ENCODE measurements around the gene NLRC5. TPM values are rescaled to one million over a fixed set of nuclear protein-coding genes. Genes with fewer than 3 reads are reported as not detected.

Gene NLRC5
- total RNA-seq, 2 experiments from 2014 or later, result 142 to 151 TPM

- H3K9me3 Mint-ChIP-seq, result no peaks in the 10 kb centered on the region
- DNase-seq, result no peak
- peak overlapping the region; percentile 8 for H3K4me3 Mint-ChIP-seq
- H3K27me3 Mint-ChIP-seq, result no peaks in the 10 kb centered on the region
- H3K4me1 Mint-ChIP-seq, result peaks cover 82% of the 10 kb centered on the region
- peaks cover 53% of the 10 kb centered on the region for H3K36me3 Mint-ChIP-seq
- peak overlapping the region; percentile 91 for H3K27ac Mint-ChIP-seq
Observed at GRCh38 chr16:57009643-57010170, 20.4 kb downstream of the NLRC5 start.

- Mint-ChIP-seq H3K9me3 (no peaks in the 10 kb centered on the region), H3K27me3 (no peaks in the 10 kb centered on the region), H3K4me3 (no peak overlapping the region), H3K4me1 (peaks cover 77% of the 10 kb centered on the region), H3K36me3 (peaks cover 51% of the 10 kb centered on the region), H3K27ac (peak overlapping the region; percentile 74)
- DNase-seq, result no peak
Observed at GRCh38 chr16:57012353-57012752, 23.0 kb downstream of the NLRC5 start.

- DNase-seq, result no peak
- peaks cover 60% of the 10 kb centered on the region for H3K36me3 Mint-ChIP-seq
- peaks cover 73% of the 10 kb centered on the region for H3K4me1 Mint-ChIP-seq
- no peaks in the 10 kb centered on the region for H3K27me3 Mint-ChIP-seq
- peak overlapping the region; percentile 98 for H3K27ac Mint-ChIP-seq
- no peaks in the 10 kb centered on the region for H3K9me3 Mint-ChIP-seq
- peak overlapping the region; percentile 40 for H3K4me3 Mint-ChIP-seq
Observed at GRCh38 chr16:57013229-57013628, 23.9 kb downstream of the NLRC5 start.

GRCh38 chr16:57013902-57014301 lies 24.5 kb downstream of the NLRC5 start:
- DNase-seq, result no peak

GRCh38 chr16:57016301-57016700 lies 26.9 kb downstream of the NLRC5 start:
- H3K27ac Mint-ChIP-seq, result peak overlapping the region; percentile 91
- H3K36me3 Mint-ChIP-seq, result peaks cover 66% of the 10 kb centered on the region
- H3K4me1 Mint-ChIP-seq, result peaks cover 64% of the 10 kb centered on the region
- H3K9me3 Mint-ChIP-seq, result no peaks in the 10 kb centered on the region
- H3K4me3 Mint-ChIP-seq, result no peak overlapping the region
- H3K27me3 Mint-ChIP-seq, result no peaks in the 10 kb centered on the region
- DNase-seq, result no peak

More at GRCh38 chr16:57013902-57014301, 24.5 kb downstream of the NLRC5 start:
- Mint-ChIP-seq H3K27ac (peak overlapping the region; percentile 98), H3K4me3 (peak overlapping the region; percentile 40), H3K36me3 (peaks cover 62% of the 10 kb centered on the region), H3K9me3 (no peaks in the 10 kb centered on the region), H3K4me1 (peaks cover 70% of the 10 kb centered on the region), H3K27me3 (no peaks in the 10 kb centered on the region)

GRCh38 chr16:57016831-57017230 lies 27.5 kb downstream of the NLRC5 start:
- no peak for DNase-seq
- Mint-ChIP-seq H3K4me3 (no peak overlapping the region), H3K36me3 (peaks cover 69% of the 10 kb centered on the region), H3K27ac (peak overlapping the region; percentile 91), H3K9me3 (no peaks in the 10 kb centered on the region), H3K4me1 (peaks cover 65% of the 10 kb centered on the region), H3K27me3 (no peaks in the 10 kb centered on the region)

GRCh38 chr16:57017251-57017650 lies 27.9 kb downstream of the NLRC5 start:
- H3K4me3 Mint-ChIP-seq, result no peak overlapping the region
- no peaks in the 10 kb centered on the region for H3K9me3 Mint-ChIP-seq
- no peaks in the 10 kb centered on the region for H3K27me3 Mint-ChIP-seq
- no peak for DNase-seq
- peaks cover 65% of the 10 kb centered on the region for H3K4me1 Mint-ChIP-seq
- peak overlapping the region; percentile 91 for H3K27ac Mint-ChIP-seq
- H3K36me3 Mint-ChIP-seq, result peaks cover 72% of the 10 kb centered on the region

GRCh38 chr16:57019746-57020145 lies 30.4 kb downstream of the NLRC5 start:
- Mint-ChIP-seq H3K4me3 (no peak overlapping the region), H3K27me3 (no peaks in the 10 kb centered on the region), H3K9me3 (no peaks in the 10 kb centered on the region), H3K36me3 (peaks cover 79% of the 10 kb centered on the region), H3K27ac (no peak overlapping the region), H3K4me1 (peaks cover 67% of the 10 kb centered on the region)
- no peak for DNase-seq

- H3K27ac Mint-ChIP-seq, result no peak overlapping the region
- H3K4me3 Mint-ChIP-seq, result no peak overlapping the region
- H3K36me3 Mint-ChIP-seq, result peaks cover 75% of the 10 kb centered on the region
- no peaks in the 10 kb centered on the region for H3K27me3 Mint-ChIP-seq
- H3K9me3 Mint-ChIP-seq, result no peaks in the 10 kb centered on the region
- H3K4me1 Mint-ChIP-seq, result peaks cover 67% of the 10 kb centered on the region
- DNase-seq, result no peak
Observed at GRCh38 chr16:57020651-57021050, 31.3 kb downstream of the NLRC5 start.

- Mint-ChIP-seq H3K9me3 (no peaks in the 10 kb centered on the region), H3K36me3 (peaks cover 77% of the 10 kb centered on the region), H3K27ac (peak overlapping the region; percentile 58), H3K4me1 (peaks cover 69% of the 10 kb centered on the region), H3K4me3 (no peak overlapping the region), H3K27me3 (no peaks in the 10 kb centered on the region)
- no peak for DNase-seq
Observed at GRCh38 chr16:57021757-57022156, 32.4 kb downstream of the NLRC5 start.

- H3K27me3 Mint-ChIP-seq, result no peaks in the 10 kb centered on the region
- peaks cover 71% of the 10 kb centered on the region for H3K4me1 Mint-ChIP-seq
- H3K27ac Mint-ChIP-seq, result peak overlapping the region; percentile 57
- H3K9me3 Mint-ChIP-seq, result no peaks in the 10 kb centered on the region
- H3K36me3 Mint-ChIP-seq, result peaks cover 77% of the 10 kb centered on the region
- peak overlapping the region; percentile 14 for H3K4me3 Mint-ChIP-seq
- DNase-seq, result peak; percentile 44
Observed at GRCh38 chr16:57022445-57022844, 33.1 kb downstream of the NLRC5 start.

GRCh38 chr16:57023541-57024249 lies 34.3 kb downstream of the NLRC5 start:
- H3K27ac Mint-ChIP-seq, result peak overlapping the region; percentile 65
- H3K4me3 Mint-ChIP-seq, result peak overlapping the region; percentile 15
- no peaks in the 10 kb centered on the region for H3K9me3 Mint-ChIP-seq
- H3K36me3 Mint-ChIP-seq, result peaks cover 77% of the 10 kb centered on the region
- H3K4me1 Mint-ChIP-seq, result peaks cover 80% of the 10 kb centered on the region
- peak; percentile 84 for DNase-seq
- no peaks in the 10 kb centered on the region for H3K27me3 Mint-ChIP-seq

- H3K27me3 Mint-ChIP-seq, result no peaks in the 10 kb centered on the region
- H3K9me3 Mint-ChIP-seq, result no peaks in the 10 kb centered on the region
- H3K36me3 Mint-ChIP-seq, result peaks cover 75% of the 10 kb centered on the region
Observed at GRCh38 chr16:57024894-57025680, 35.7 kb downstream of the NLRC5 start.

GRCh38 chr16:57025941-57026777 lies 36.8 kb downstream of the NLRC5 start:
- peak overlapping the region; percentile 56 for H3K27ac Mint-ChIP-seq
- DNase-seq, result no peak
- H3K36me3 Mint-ChIP-seq, result peaks cover 73% of the 10 kb centered on the region
- H3K9me3 Mint-ChIP-seq, result no peaks in the 10 kb centered on the region
- peaks cover 81% of the 10 kb centered on the region for H3K4me1 Mint-ChIP-seq
- no peaks in the 10 kb centered on the region for H3K27me3 Mint-ChIP-seq
- no peak overlapping the region for H3K4me3 Mint-ChIP-seq

More at GRCh38 chr16:57024894-57025680, 35.7 kb downstream of the NLRC5 start:
- Mint-ChIP-seq H3K27ac (peak overlapping the region; percentile 4), H3K4me3 (no peak overlapping the region), H3K4me1 (peaks cover 85% of the 10 kb centered on the region)
- no peak for DNase-seq

- Mint-ChIP-seq H3K27me3 (no peaks in the 10 kb centered on the region), H3K36me3 (peaks cover 73% of the 10 kb centered on the region), H3K9me3 (no peaks in the 10 kb centered on the region), H3K4me3 (no peak overlapping the region), H3K4me1 (peaks cover 78% of the 10 kb centered on the region), H3K27ac (peak overlapping the region; percentile 56)
- no peak for DNase-seq
Observed at GRCh38 chr16:57026778-57027062, 37.4 kb downstream of the NLRC5 start.

Data from activated naive CD8-positive, alpha-beta T cell treated with anti-CD3 and anti-CD28 coated beads for 36 hours (primary cell).